KMS-11 (cell line): ENCODE data around the gene ZBED1.
A peak's percentile ranks its signal among the peaks of the same experiment; 100 is the strongest.

ENCODE experiments used
- H2AFZ ChIP-seq: fragments of 200-600 bp; sonication (generic); 2 replicates; pipeline ENCODE4 v1.6.1; 2016; ENCODE audit warnings: antibody characterized with exemption, mixed run types, low read depth
- H3K27ac ChIP-seq: fragments of 200-600 bp; sonication (generic); 2 replicates; pipeline ENCODE4 v1.6.1; 2016; ENCODE audit warnings: mild to moderate bottlenecking, mixed run types
- H3K27me3 ChIP-seq: fragments of 200-600 bp; sonication (generic); 2 replicates; pipeline ENCODE4 v1.6.1; 2017; ENCODE audit warnings: mild to moderate bottlenecking, low read depth, mixed run types, moderate library complexity; ENCODE audit not compliant: insufficient read depth
- H3K36me3 ChIP-seq: fragments of 200-600 bp; sonication (generic); 2 replicates; pipeline ENCODE4 v1.6.1; 2017; ENCODE audit warnings: mild to moderate bottlenecking, mixed run types; ENCODE audit not compliant: insufficient read depth
- H3K4me1 ChIP-seq: fragments of 200-600 bp; sonication (generic); 2 replicates; pipeline ENCODE4 v1.6.1; 2016; ENCODE audit warnings: mild to moderate bottlenecking, low read depth, mixed run types; ENCODE audit not compliant: poor library complexity, severe bottlenecking
- H3K4me2 ChIP-seq: fragments of 200-600 bp; sonication (generic); 2 replicates; pipeline ENCODE4 v1.7.0; 2016; ENCODE audit warnings: mild to moderate bottlenecking, mixed run types
- H3K4me3 ChIP-seq: fragments of 200-600 bp; sonication (generic); IDR thresholded peaks from 2 replicates; pipeline ENCODE4 v1.6.1; 2017; ENCODE audit warnings: low read depth, low read length, mixed read lengths; ENCODE audit not compliant: insufficient read depth
- H3K79me2 ChIP-seq: fragments of 200-600 bp; sonication (generic); 2 replicates; pipeline ENCODE4 v1.6.1; 2016; ENCODE audit warnings: low read depth, mixed run types; ENCODE audit not compliant: insufficient read depth
- H3K9ac ChIP-seq: fragments of 200-600 bp; sonication (generic); 2 replicates; pipeline ENCODE4 v1.6.1; 2016; ENCODE audit warnings: mild to moderate bottlenecking, mixed run types
- H4K20me1 ChIP-seq: fragments of 200-600 bp; sonication (generic); 2 replicates; pipeline ENCODE4 v1.6.1; 2016; ENCODE audit warnings: mild to moderate bottlenecking, mixed run types; ENCODE audit not compliant: insufficient read depth
- CTCF ChIP-seq: fragments of 200-600 bp; sonication (generic); conservative IDR thresholded peaks from 2 replicates; pipeline ENCODE4 v1.6.1; 2017; ENCODE audit warnings: low read depth, mild to moderate bottlenecking, antibody characterized with exemption, low read length, moderate library complexity, mixed read lengths

ZBED1 gene

GRCh38 chrX:2500803-2501558, at the start of gene ZBED1, which contains the start of gene DHRSX:
TSS of gene ZBED1 (minus strand) at chrX:2500976. CDS start at chrX:2490719, 10,257 bp downstream.
TSS of gene DHRSX (minus strand) at chrX:2500976. CDS start at chrX:2500925, 51 bp downstream.
- Histone ChIP-seq H4K20me1 (no peaks in the 10 kb centered on the region), H3K4me1 (peaks cover 6% of the 10 kb centered on the region), H3K79me2 (peaks cover 35% of the 10 kb centered on the region), H3K36me3 (no peaks in the 10 kb centered on the region), H3K4me2 (peak within 1 kb of the TSS; percentile 68), H3K27me3 (no peaks in the 10 kb centered on the region), H3K27ac (peak within 1 kb of the TSS; percentile 33), H3K9ac (peak within 1 kb of the TSS; percentile 78), H2AFZ (peak within 1 kb of the TSS; percentile 59), H3K4me3 (no peak within 1 kb of the TSS)
- no peak for TF ChIP-seq CTCF

GRCh38 chrX:2549876-2550275, 49.1 kb upstream of the ZBED1 start:
- no peaks in the 10 kb centered on the region for H3K36me3 ChIP-seq
- H3K4me2 ChIP-seq, result no peak overlapping the region
- H3K79me2 ChIP-seq, result no peaks in the 10 kb centered on the region
- no peak overlapping the region for H3K27ac ChIP-seq
- no peak for TF ChIP-seq CTCF
- no peaks in the 10 kb centered on the region for H3K27me3 ChIP-seq
- no peaks in the 10 kb centered on the region for H4K20me1 ChIP-seq
- no peaks in the 10 kb centered on the region for H3K4me1 ChIP-seq
- H3K9ac ChIP-seq, result no peak overlapping the region
- H2AFZ ChIP-seq, result no peak overlapping the region
- no peak overlapping the region for H3K4me3 ChIP-seq

- H3K4me2 ChIP-seq, result no peak overlapping the region
- TF ChIP-seq CTCF, result no peak
- no peak overlapping the region for H3K9ac ChIP-seq
- no peaks in the 10 kb centered on the region for H3K27me3 ChIP-seq
- no peak overlapping the region for H2AFZ ChIP-seq
- H3K4me3 ChIP-seq, result no peak overlapping the region
- H3K27ac ChIP-seq, result no peak overlapping the region
- H4K20me1 ChIP-seq, result no peaks in the 10 kb centered on the region
- no peaks in the 10 kb centered on the region for H3K79me2 ChIP-seq
- H3K36me3 ChIP-seq, result no peaks in the 10 kb centered on the region
- no peaks in the 10 kb centered on the region for H3K4me1 ChIP-seq
Measured at GRCh38 chrX:2548711-2549423, 48.1 kb upstream of the ZBED1 start.

GRCh38 chrX:2547736-2548135, 47.0 kb upstream of the ZBED1 start:
- H3K4me2 ChIP-seq, result no peak overlapping the region
- H3K27me3 ChIP-seq, result no peaks in the 10 kb centered on the region
- no peak for TF ChIP-seq CTCF
- H2AFZ ChIP-seq, result no peak overlapping the region
- H3K36me3 ChIP-seq, result no peaks in the 10 kb centered on the region
- H3K79me2 ChIP-seq, result no peaks in the 10 kb centered on the region
- no peaks in the 10 kb centered on the region for H4K20me1 ChIP-seq
- H3K27ac ChIP-seq, result no peak overlapping the region
- no peak overlapping the region for H3K4me3 ChIP-seq
- no peaks in the 10 kb centered on the region for H3K4me1 ChIP-seq
- no peak overlapping the region for H3K9ac ChIP-seq
